ENCODE measurements around the gene ENTREP1. TPM values are rescaled to one million over a fixed set of nuclear protein-coding genes. Genes with fewer than 3 reads are reported as not detected.
A peak's percentile ranks its signal among the peaks of the same experiment; 100 is the strongest.

ENTREP1 gene
- total and polyA plus RNA-seq, 2 donors (not counting 1 experiment from before 2014, with no cell fraction given), result 0.06 TPM; not detected in 1

GRCh38 chr9:69380301-69380700 is 55.3 kb downstream of the ENTREP1 start:
- Histone ChIP-seq H2AFZ (ENCODE audit: low read length) (no peak overlapping the region), H3K4me1 (ENCODE audit: control insufficient read depth, extremely low read depth, insufficient read depth, low read length) (peaks cover 3% of the 10 kb centered on the region), H3K79me2 (ENCODE audit: control insufficient read depth, insufficient read depth, low read length) (no peaks in the 10 kb centered on the region), H3K4me2 (ENCODE audit: extremely low read depth, insufficient read depth, low read length) (no peak overlapping the region), H3K9ac (ENCODE audit: insufficient read depth, low read length) (no peak overlapping the region), H3K4me3 (replicated peaks in 1 of 4; ENCODE audit: control extremely low read depth in 1 of 4, insufficient read depth in 1 of 4, low read depth in 3 of 4, low read length in 4 of 4) (no peak overlapping the region), H3K27me3 (ENCODE audit: control insufficient read depth, insufficient read depth, low read length) (no peaks in the 10 kb centered on the region), H4K20me1 (ENCODE audit: control insufficient read depth, extremely low read depth, insufficient read depth, low read length) (no peaks in the 10 kb centered on the region), H3K36me3 (ENCODE audit: control insufficient read depth, insufficient read depth, low read length) (no peaks in the 10 kb centered on the region), H3K27ac (ENCODE audit: insufficient read depth, low read length) (no peak overlapping the region), H3K9me3 (ENCODE audit: control insufficient read depth, insufficient read depth, low read depth, low read length) (no peaks in the 10 kb centered on the region)
- TF ChIP-seq EZH2 (IDR thresholded peaks at IDR 0.05; ENCODE audit: low read length, missing control alignments) (no peak), CTCF (conservative IDR thresholded peaks at IDR 0.05 in 1 of 2, IDR thresholded peaks at IDR 0.05 in 1 of 2; ENCODE audit: low read depth in 1 of 2, low read length in 2 of 2) (no peak)
- no peak for DNase-seq (ENCODE audit: low read depth in 2 of 2)

GRCh38 chr9:69380811-69381210 is 55.8 kb downstream of the ENTREP1 start:
- no peak overlapping the region for H2AFZ ChIP-seq (ENCODE audit: low read length)
- no peaks in the 10 kb centered on the region for H3K27me3 ChIP-seq (ENCODE audit: control insufficient read depth, insufficient read depth, low read length)
- H3K9ac ChIP-seq (ENCODE audit: insufficient read depth, low read length), result no peak overlapping the region
- no peak for TF ChIP-seq EZH2 (IDR thresholded peaks at IDR 0.05; ENCODE audit: low read length, missing control alignments)
- no peak for TF ChIP-seq CTCF (conservative IDR thresholded peaks at IDR 0.05 in 1 of 2, IDR thresholded peaks at IDR 0.05 in 1 of 2; ENCODE audit: low read depth in 1 of 2, low read length in 2 of 2)
- no peak overlapping the region for H3K4me3 ChIP-seq (replicated peaks in 1 of 4; ENCODE audit: control extremely low read depth in 1 of 4, insufficient read depth in 1 of 4, low read depth in 3 of 4, low read length in 4 of 4)
- no peaks in the 10 kb centered on the region for H3K9me3 ChIP-seq (ENCODE audit: control insufficient read depth, insufficient read depth, low read depth, low read length)
- peak in 1 of 2 donors; percentile 72 for DNase-seq (ENCODE audit: low read depth in 2 of 2)
- no peaks in the 10 kb centered on the region for H3K36me3 ChIP-seq (ENCODE audit: control insufficient read depth, insufficient read depth, low read length)
- no peaks in the 10 kb centered on the region for H4K20me1 ChIP-seq (ENCODE audit: control insufficient read depth, extremely low read depth, insufficient read depth, low read length)
- peaks cover 3% of the 10 kb centered on the region for H3K4me1 ChIP-seq (ENCODE audit: control insufficient read depth, extremely low read depth, insufficient read depth, low read length)
- H3K4me2 ChIP-seq (ENCODE audit: extremely low read depth, insufficient read depth, low read length), result no peak overlapping the region
- H3K27ac ChIP-seq (ENCODE audit: insufficient read depth, low read length), result no peak overlapping the region
- H3K79me2 ChIP-seq (ENCODE audit: control insufficient read depth, insufficient read depth, low read length), result no peaks in the 10 kb centered on the region

- H3K79me2 ChIP-seq (ENCODE audit: control insufficient read depth, insufficient read depth, low read length), result no peaks in the 10 kb centered on the region
- DNase-seq (ENCODE audit: low read depth in 2 of 2), result no peak
- no peak overlapping the region for H3K4me2 ChIP-seq (ENCODE audit: extremely low read depth, insufficient read depth, low read length)
- no peak overlapping the region for H3K4me3 ChIP-seq (replicated peaks in 1 of 4; ENCODE audit: control extremely low read depth in 1 of 4, insufficient read depth in 1 of 4, low read depth in 3 of 4, low read length in 4 of 4)
- H4K20me1 ChIP-seq (ENCODE audit: control insufficient read depth, extremely low read depth, insufficient read depth, low read length), result no peaks in the 10 kb centered on the region
- H3K27ac ChIP-seq (ENCODE audit: insufficient read depth, low read length), result no peak overlapping the region
- no peaks in the 10 kb centered on the region for H3K36me3 ChIP-seq (ENCODE audit: control insufficient read depth, insufficient read depth, low read length)
- TF ChIP-seq CTCF (conservative IDR thresholded peaks at IDR 0.05 in 1 of 2, IDR thresholded peaks at IDR 0.05 in 1 of 2; ENCODE audit: low read depth in 1 of 2, low read length in 2 of 2) (no peak), EZH2 (IDR thresholded peaks at IDR 0.05; ENCODE audit: low read length, missing control alignments) (no peak)
- H3K27me3 ChIP-seq (ENCODE audit: control insufficient read depth, insufficient read depth, low read length), result no peaks in the 10 kb centered on the region
- no peaks in the 10 kb centered on the region for H3K9me3 ChIP-seq (ENCODE audit: control insufficient read depth, insufficient read depth, low read depth, low read length)
- H3K9ac ChIP-seq (ENCODE audit: insufficient read depth, low read length), result no peak overlapping the region
- no peak overlapping the region for H2AFZ ChIP-seq (ENCODE audit: low read length)
- H3K4me1 ChIP-seq (ENCODE audit: control insufficient read depth, extremely low read depth, insufficient read depth, low read length), result no peaks in the 10 kb centered on the region
Observed at GRCh38 chr9:69382135-69382534, 57.1 kb downstream of the ENTREP1 start.

All from fibroblast of lung (primary cell).